ENCODE measurements around the gene STAP1. TPM values are rescaled to one million over a fixed set of nuclear protein-coding genes. Genes with fewer than 3 reads are reported as not detected.

Gene STAP1
- total RNA-seq, 1 donor from 2014 or later = not detected

DNA sequence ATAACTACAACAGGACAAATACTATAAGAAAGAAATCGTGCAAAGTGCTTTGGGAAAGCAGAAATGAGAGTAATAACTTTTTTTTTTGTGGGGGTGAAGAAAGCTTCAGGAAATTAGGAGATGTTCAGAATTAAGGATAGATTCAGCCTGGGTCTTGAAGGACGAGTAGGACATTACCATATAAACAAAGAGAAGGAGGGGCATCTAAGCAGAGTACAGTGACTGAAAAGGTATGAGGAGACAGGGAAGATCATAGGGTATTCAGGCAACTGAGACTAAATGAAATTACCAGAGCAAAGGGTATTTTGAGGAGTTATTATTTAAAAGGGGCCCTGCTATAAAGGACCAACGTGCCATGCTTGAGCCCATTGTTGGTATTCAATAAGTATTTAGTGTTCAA, 3.1 kb upstream of the STAP1 start:
- Mint-ChIP-seq H3K27me3 (ENCODE audit: unreplicated experiment) (no peaks in the 10 kb centered on the region), H3K9me3 (ENCODE audit: unreplicated experiment) (no peaks in the 10 kb centered on the region), H3K27ac (ENCODE audit: unreplicated experiment) (no peak overlapping the region), H3K4me1 (ENCODE audit: low read depth, unreplicated experiment) (no peaks in the 10 kb centered on the region), H3K36me3 (ENCODE audit: unreplicated experiment) (no peaks in the 10 kb centered on the region), H3K4me3 (ENCODE audit: unreplicated experiment) (no peak overlapping the region)
- no peak for DNase-seq
- TF ChIP-seq, protein P1, sequence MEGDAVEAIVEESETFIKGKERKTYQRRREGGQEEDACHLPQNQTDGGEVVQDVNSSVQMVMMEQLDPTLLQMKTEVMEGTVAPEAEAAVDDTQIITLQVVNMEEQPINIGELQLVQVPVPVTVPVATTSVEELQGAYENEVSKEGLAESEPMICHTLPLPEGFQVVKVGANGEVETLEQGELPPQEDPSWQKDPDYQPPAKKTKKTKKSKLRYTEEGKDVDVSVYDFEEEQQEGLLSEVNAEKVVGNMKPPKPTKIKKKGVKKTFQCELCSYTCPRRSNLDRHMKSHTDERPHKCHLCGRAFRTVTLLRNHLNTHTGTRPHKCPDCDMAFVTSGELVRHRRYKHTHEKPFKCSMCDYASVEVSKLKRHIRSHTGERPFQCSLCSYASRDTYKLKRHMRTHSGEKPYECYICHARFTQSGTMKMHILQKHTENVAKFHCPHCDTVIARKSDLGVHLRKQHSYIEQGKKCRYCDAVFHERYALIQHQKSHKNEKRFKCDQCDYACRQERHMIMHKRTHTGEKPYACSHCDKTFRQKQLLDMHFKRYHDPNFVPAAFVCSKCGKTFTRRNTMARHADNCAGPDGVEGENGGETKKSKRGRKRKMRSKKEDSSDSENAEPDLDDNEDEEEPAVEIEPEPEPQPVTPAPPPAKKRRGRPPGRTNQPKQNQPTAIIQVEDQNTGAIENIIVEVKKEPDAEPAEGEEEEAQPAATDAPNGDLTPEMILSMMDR (IDR thresholded peaks at IDR 0.05; ENCODE audit: partially characterized antibody, unreplicated experiment) = no peak

DNA sequence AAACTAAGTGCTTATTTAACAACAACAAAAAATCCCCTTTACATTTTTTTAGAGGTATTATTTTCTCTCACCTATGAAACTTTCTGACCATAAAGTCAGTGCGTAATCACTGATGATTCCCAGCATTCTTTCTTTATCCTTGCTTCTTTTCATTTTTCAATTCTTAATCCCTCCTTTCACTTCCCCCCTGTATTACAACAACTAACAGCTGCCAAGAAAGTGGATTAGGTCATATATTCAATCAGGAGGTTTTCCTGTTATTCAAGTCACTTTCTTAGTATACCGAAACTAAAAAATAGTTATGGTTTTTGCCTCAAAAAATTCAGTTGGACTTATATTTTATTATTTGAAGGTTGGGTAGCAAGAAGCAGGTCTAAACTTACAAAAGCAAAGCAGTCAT, 2.1 kb upstream of the STAP1 start:
- Mint-ChIP-seq H3K9me3 (ENCODE audit: unreplicated experiment) (no peaks in the 10 kb centered on the region), H3K36me3 (ENCODE audit: unreplicated experiment) (no peaks in the 10 kb centered on the region), H3K4me3 (ENCODE audit: unreplicated experiment) (no peak overlapping the region), H3K4me1 (ENCODE audit: low read depth, unreplicated experiment) (no peaks in the 10 kb centered on the region), H3K27me3 (ENCODE audit: unreplicated experiment) (no peaks in the 10 kb centered on the region), H3K27ac (ENCODE audit: unreplicated experiment) (no peak overlapping the region)
- TF ChIP-seq, protein P1 (IDR thresholded peaks at IDR 0.05; ENCODE audit: partially characterized antibody, unreplicated experiment) = no peak
- no peak for DNase-seq

DNA sequence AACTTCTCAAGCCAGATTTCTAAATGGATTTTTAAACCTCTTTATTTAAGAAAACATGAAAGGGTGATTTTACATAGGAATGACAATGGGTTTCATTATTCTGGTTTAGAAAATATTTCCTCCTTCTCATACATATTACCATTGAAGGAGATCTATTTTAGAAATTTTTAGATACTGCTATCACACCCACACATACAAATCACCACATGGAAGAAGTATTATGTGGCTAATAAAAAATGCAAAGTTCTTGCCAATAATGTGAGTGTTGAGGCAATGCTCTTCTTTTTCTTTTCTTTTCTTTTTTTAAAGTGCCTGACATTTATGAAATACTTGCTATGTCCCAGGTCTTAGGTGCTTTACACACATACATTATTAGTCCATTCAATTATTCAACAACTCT, 6.8 kb downstream of the STAP1 start:
- H3K36me3 Mint-ChIP-seq (ENCODE audit: unreplicated experiment) = no peaks in the 10 kb centered on the region
- H3K9me3 Mint-ChIP-seq (ENCODE audit: unreplicated experiment) = no peaks in the 10 kb centered on the region
- no peak overlapping the region for H3K27ac Mint-ChIP-seq (ENCODE audit: unreplicated experiment)

DNA sequence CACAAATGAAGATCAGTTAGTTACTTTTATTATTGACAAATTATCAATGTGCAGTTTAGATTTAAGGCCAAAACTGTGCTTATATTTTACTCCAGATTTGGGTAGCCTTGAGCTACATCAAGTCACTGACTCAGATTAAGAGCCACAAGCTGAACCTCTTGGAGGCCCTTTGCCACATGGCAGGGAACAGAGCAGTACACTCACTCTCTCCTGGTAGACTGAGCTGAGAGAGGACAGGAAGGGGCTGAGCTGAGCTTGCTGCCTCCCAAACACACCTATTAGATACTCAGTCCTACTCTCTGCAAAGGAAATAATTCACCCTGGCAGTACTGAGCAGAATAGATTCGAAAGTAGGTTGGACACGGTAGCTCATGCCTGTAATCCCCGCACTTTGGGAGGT, 7.8 kb downstream of the STAP1 start:
- TF ChIP-seq, protein P1 (IDR thresholded peaks at IDR 0.05; ENCODE audit: partially characterized antibody, unreplicated experiment) = no peak
- Mint-ChIP-seq H3K27ac (ENCODE audit: unreplicated experiment) (no peak overlapping the region), H3K9me3 (ENCODE audit: unreplicated experiment) (no peaks in the 10 kb centered on the region), H3K36me3 (ENCODE audit: unreplicated experiment) (no peaks in the 10 kb centered on the region), H3K4me1 (ENCODE audit: low read depth, unreplicated experiment) (no peaks in the 10 kb centered on the region), H3K27me3 (ENCODE audit: unreplicated experiment) (no peaks in the 10 kb centered on the region), H3K4me3 (ENCODE audit: unreplicated experiment) (no peak overlapping the region)
- no peak for DNase-seq

More for the DNA sequence above, 6.8 kb downstream of the STAP1 start:
- Mint-ChIP-seq H3K4me1 (ENCODE audit: low read depth, unreplicated experiment) (no peaks in the 10 kb centered on the region), H3K27me3 (ENCODE audit: unreplicated experiment) (no peaks in the 10 kb centered on the region), H3K4me3 (ENCODE audit: unreplicated experiment) (no peak overlapping the region)
- no peak for DNase-seq
- TF ChIP-seq, protein P1 (IDR thresholded peaks at IDR 0.05; ENCODE audit: partially characterized antibody, unreplicated experiment) = no peak

GRCh38 chr4:67568820-67569219, 10.3 kb downstream of the STAP1 start:
- DNase-seq = no peak
- Mint-ChIP-seq H3K4me1 (ENCODE audit: low read depth, unreplicated experiment) (no peaks in the 10 kb centered on the region), H3K27me3 (ENCODE audit: unreplicated experiment) (no peaks in the 10 kb centered on the region), H3K9me3 (ENCODE audit: unreplicated experiment) (no peaks in the 10 kb centered on the region), H3K36me3 (ENCODE audit: unreplicated experiment) (no peaks in the 10 kb centered on the region), H3K4me3 (ENCODE audit: unreplicated experiment) (no peak overlapping the region), H3K27ac (ENCODE audit: unreplicated experiment) (no peak overlapping the region)
- TF ChIP-seq, protein P1 (IDR thresholded peaks at IDR 0.05; ENCODE audit: partially characterized antibody, unreplicated experiment) = no peak
